HFFc6 (cell line): ENCODE results near the gene CALM3. TPM values are rescaled to one million over a fixed set of nuclear protein-coding genes. Genes with fewer than 3 reads are reported as not detected.

Experiments
- DNase-seq: peaks from one replicate; pipeline ENCODE4 v3.0.0-alpha.2; 2018
- H3K27ac Mint-ChIP-seq: 2 replicates; pipeline ENCODE4 v1.8.0; 2020; ENCODE audit warnings: mild to moderate bottlenecking, mixed read lengths
- H3K27me3 Mint-ChIP-seq: 2 replicates; pipeline ENCODE4 v1.8.0; 2021; ENCODE audit warnings: mild to moderate bottlenecking, moderate library complexity, mixed read lengths; ENCODE audit not compliant: insufficient read depth
- H3K36me3 Mint-ChIP-seq: 2 replicates; pipeline ENCODE4 v1.8.0; 2021; ENCODE audit warnings: low read depth, mixed read lengths
- H3K4me1 Mint-ChIP-seq: 2 replicates; pipeline ENCODE4 v1.8.0; 2020; ENCODE audit warnings: low read depth, mixed read lengths
- H3K4me3 Mint-ChIP-seq: 2 replicates; pipeline ENCODE4 v1.8.0; 2020; ENCODE audit warnings: mild to moderate bottlenecking, moderate library complexity, mixed read lengths
- H3K9me3 Mint-ChIP-seq: 2 replicates; pipeline ENCODE4 v1.8.0; 2020; ENCODE audit warnings: mild to moderate bottlenecking, mixed read lengths
- CTCF ChIP-seq: fragments of 200-600 bp; sonication (generic); IDR thresholded peaks from 2 replicates; pipeline ENCODE4 v1.5.0; 2021; ENCODE audit warnings: antibody characterized with exemption, mild to moderate bottlenecking
- total RNA-seq, 6 experiments: library from RNA; stranded (reverse); fragmentation: NEBNext Ultra II Directional; extraction: Animal tissue kit (Norgen Biotek cat#: 25700); gene quantifications; 2 replicates in 1 of 6; 3 replicates in 5 of 6; pipeline ENCODE4 v1.2.3, GENCODE V29; 2021

CALM3 gene
- total RNA-seq, 6 experiments from 2014 or later, result 445 to 561 (median 538) TPM

- H3K4me1 Mint-ChIP-seq, result no peaks in the 10 kb centered on the region
- peaks cover 32% of the 10 kb centered on the region for H3K36me3 Mint-ChIP-seq
- TF ChIP-seq CTCF, result no peak
- H3K27me3 Mint-ChIP-seq, result no peaks in the 10 kb centered on the region; the same call in none of the 2 replicates
- H3K4me3 Mint-ChIP-seq, result no peak overlapping the region
- peaks cover 10% of the 10 kb centered on the region for H3K9me3 Mint-ChIP-seq
- DNase-seq, result no peak
- H3K27ac Mint-ChIP-seq, result no peak overlapping the region
Measured at GRCh38 chr19:46646402-46646801, 45.3 kb downstream of the CALM3 start.

DNA sequence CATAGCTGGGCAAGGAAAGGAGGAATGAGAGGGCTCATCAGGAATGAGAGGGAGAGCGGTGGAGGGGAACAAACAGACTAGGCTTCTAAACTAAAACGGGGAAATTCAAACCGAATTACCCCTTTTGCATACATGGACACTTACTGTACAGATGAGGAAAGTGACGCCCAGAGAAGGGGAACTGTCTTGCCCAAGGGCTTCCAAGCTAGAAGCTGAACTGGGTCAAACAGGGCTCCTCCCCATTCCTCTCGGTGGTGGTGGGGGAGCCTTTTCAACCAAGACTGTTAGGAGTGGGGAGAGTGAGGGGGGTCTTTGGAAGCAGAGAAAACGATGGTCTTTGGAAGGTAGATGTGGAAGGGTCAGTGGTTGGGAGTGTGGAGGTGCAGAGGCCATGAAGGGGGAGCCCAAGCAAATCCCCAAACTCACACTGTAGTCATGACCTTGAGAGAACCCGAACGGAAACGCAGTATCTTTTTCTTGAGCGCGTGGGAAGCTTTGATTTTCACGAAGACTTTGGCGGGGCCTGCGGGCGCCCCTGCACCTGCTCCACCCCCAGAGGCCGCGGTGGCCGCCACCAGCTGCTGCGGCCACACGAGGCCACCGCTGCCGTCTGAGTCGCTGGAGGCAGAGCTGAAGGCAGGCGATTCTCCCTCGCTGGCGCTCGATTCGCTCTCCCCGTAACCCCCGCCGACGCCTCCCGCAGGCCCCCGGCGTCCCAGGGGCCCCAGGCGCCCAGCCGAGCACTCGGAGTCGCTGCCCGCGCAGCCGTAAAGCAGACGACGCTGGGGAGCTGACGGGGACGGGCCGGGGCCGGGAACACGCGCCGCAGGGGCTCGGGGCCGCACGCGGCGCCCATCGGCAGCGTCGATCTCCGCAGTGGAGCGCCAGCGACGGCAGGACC, 47.2 kb downstream of the CALM3 start:
- Mint-ChIP-seq H3K27me3 (peaks cover 2% of the 10 kb centered on the region; the same call in 1 of the 2 replicates), H3K36me3 (peaks cover 32% of the 10 kb centered on the region), H3K4me1 (no peaks in the 10 kb centered on the region), H3K27ac (no peak overlapping the region), H3K4me3 (no peak overlapping the region), H3K9me3 (peaks cover 10% of the 10 kb centered on the region)
- no peak for DNase-seq
- no peak for TF ChIP-seq CTCF

DNA sequence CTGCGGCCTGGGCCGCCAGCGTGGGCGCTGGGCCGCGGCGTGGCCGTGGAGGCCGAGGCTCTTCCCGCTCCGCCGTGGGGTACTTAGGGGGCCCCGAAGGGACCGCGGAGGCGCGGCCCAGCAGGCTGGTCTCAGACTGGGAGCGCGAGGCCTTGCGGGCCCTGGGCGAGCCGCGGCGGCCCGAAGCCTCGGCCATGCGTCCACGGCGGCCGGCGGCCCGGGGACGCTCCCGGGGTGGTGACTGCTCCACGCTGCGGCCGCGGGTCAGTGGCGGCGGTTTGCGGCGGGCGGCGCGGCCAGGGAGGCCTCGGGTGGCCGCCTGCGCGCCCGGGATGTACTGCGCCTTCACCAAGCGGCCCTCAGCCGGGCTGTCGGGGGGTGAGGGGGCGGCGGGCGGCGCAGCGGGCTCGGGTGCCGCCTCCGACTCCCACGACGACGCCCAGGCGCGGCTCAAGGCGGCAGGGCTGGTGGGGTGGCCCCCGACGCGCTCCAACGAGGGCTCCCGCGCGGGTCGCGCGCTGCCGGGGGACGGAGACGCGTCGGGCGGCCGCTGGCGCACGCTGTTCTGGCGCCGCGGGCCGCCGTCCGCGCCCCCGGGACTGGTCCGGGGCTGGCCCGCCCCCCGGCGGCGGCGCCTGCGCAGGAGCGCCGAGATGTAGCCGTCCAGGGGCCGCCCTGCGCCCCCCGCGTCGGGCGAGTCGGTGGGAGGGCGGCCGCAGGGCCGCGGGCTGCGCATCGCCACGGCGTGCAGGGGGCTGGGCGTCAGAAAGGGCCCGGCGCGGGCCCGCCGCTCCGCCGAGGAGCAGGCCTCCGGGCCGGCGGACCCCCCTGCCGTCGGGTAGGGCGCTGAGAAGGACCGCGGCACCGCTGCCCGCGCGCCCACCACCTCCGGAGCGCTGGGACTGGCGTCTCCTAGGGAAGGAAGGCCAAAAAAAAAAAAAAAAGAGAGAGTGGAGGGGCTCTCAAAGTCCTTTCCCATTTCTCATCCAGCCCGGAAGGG, 48.1 kb downstream of the CALM3 start:
- Mint-ChIP-seq H3K27me3 (peaks cover 2% of the 10 kb centered on the region; the same call in 1 of the 2 replicates), H3K27ac (no peak overlapping the region), H3K9me3 (peaks cover 10% of the 10 kb centered on the region), H3K36me3 (peaks cover 32% of the 10 kb centered on the region), H3K4me1 (0 out of 2 replicates have a peak, but pooled peaks cover 5% of the 10 kb centered on the region), H3K4me3 (no peak overlapping the region)
- no peak for DNase-seq
- no peak for TF ChIP-seq CTCF

DNA sequence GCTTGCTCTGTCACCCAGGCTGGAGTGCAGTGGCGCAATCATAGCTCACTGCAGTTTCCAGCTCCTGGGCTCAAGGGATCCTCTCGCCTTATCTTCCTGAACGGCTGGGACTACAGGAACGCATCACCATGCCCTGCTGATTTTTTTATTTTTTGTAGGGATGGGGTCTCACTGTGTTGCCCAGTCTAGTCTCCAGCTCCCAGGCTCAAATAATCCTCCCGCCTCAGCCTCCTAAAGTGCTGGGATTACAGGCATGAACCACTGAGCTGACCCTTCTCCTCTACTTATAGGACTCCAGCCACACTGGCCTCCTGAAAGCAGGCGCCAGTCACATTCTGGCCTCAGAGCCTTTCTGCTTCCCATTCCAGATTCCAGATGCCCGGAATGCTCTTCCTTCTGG, 49.3 kb downstream of the CALM3 start:
- peaks cover 2% of the 10 kb centered on the region; the same call in 1 of the 2 replicates for H3K27me3 Mint-ChIP-seq
- TF ChIP-seq CTCF, result no peak

DNA sequence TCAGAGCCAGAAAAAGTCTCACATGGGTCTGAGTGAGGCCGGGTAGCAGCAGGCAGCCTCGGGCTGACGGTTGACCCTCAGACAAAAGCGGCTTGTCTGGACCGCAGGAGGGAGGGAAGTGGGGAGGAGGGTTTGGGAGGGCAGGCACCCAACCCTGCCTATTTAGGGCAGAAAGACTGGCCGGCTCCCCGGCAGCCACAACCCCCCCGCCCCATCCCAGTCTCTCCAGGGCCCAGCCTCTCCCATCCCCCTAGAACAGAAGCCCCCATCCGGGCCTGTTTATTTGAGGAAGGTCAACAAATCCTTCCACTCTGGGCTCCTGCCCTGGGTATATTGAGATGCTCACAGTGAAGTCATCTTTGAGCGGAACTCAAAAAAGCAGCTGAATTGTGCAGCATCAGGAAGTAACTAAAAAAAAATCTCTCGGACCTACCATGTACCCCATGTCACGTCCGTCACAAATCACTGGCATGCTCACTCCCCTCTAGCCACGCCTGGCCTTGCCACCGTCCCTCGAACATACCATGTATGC, 53.6 kb downstream of the CALM3 start:
- no peak overlapping the region for H3K27ac Mint-ChIP-seq
- no peaks in the 10 kb centered on the region for H3K9me3 Mint-ChIP-seq
- no peak overlapping the region for H3K4me3 Mint-ChIP-seq
- no peak for DNase-seq
- no peak for TF ChIP-seq CTCF
- peaks cover 22% of the 10 kb centered on the region for H3K4me1 Mint-ChIP-seq
- H3K36me3 Mint-ChIP-seq, result peaks cover 18% of the 10 kb centered on the region
- peaks cover 2% of the 10 kb centered on the region for H3K27me3 Mint-ChIP-seq

More for the DNA sequence above, 49.3 kb downstream of the CALM3 start:
- H3K4me1 Mint-ChIP-seq, result 0 out of 2 replicates have a peak, but pooled peaks cover 10% of the 10 kb centered on the region
- H3K4me3 Mint-ChIP-seq, result no peak overlapping the region
- no peak overlapping the region for H3K27ac Mint-ChIP-seq
- peaks cover 37% of the 10 kb centered on the region for H3K36me3 Mint-ChIP-seq
- H3K9me3 Mint-ChIP-seq, result peaks cover 10% of the 10 kb centered on the region
- DNase-seq, result no peak
